Measurements from ENCODE around the gene NACC2.

The NACC2 gene

DNA sequence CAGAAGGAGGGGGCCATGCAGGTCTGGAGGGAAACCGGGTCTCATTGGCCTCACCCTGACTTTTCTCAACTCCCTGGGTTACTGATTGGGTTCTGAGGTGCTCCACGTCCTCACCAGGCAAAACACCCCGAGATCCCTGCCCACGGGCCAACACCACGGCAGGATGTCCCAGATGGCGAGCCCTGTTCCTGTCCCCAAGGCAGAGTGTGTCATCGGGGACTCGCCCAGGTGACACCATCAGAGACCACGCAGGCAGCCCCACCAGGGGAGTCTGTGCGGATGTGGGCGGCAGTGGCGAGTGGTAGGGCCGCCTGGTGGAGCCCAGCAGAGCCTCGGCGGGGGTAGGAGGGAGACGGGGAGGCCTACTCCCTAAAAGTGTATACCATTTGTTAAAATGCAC, 74.9 kb downstream of the NACC2 start:
- DNase-seq = no peak

- DNase-seq = no peak
Observed at GRCh38 chr9:136019681-136020060, 75.4 kb downstream of the NACC2 start.

DNA sequence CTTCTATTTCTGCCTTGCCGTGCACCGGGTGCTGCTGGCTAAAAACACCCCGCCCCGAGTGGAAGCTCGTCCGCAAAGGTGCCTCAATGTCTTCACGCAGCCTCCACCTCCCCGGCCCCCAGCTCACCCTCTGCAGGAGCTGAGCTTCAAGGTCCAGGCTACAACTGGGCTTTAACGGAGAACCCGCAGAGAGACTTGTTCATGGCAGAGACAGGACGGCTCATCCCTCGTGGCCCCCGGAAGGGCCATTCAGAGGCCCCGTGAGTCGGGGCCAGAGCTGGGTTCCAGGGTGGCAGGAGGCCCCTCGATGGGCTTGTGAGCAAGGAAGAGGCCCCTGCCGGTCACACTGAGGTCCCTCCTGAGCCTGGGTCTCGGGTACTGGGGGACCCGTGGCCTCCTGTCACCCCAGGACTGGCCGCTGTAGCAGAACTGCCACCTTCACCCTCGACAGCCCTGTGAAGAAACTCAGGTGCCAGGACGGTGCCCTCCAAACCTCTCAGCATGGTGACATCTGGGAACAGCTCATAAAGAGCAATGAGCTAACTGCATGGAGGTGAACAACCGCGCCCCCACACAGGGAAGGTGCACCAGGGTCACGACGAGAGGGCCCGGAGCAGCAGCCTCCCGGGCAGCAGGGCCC, 75.9 kb downstream of the NACC2 start:
- DNase-seq = no peak

DNA sequence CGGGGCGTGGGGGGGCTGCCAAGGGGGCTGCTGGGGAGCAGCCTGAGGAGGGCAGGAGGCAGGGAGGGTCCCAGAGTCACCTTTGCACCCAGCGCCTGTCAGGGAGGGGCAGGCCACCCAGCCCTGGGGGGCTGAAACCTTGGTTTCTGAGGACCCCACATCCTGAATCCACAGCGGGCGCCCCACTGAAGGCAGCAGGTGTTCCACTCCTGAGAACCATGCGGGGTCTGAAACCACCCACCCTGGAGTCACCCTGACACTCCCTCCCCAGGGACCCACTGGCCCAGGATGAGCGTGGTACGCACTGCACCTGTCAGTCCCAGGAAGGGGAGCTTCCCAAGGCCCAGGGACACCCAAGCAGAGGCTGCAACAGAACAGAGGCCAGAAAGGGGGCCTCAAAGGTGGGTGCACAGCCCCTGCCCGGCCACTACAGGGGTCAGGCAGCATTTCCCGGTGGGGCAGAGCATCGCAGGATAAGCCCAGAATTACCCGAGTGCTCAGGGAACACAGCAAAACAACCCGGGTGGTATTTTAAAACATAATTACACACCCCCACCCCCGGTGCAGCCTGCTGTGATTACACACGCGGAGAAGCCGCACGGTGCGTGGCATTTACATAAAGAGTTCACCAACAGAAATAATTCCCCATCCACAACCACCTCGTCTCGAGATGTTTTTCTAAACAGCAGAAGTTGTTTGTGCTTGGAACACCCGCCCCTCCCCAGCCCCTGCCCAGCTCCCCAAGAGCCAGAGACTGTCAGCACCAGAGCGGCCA, 76.6 kb downstream of the NACC2 start:
- no peak for DNase-seq

DNA sequence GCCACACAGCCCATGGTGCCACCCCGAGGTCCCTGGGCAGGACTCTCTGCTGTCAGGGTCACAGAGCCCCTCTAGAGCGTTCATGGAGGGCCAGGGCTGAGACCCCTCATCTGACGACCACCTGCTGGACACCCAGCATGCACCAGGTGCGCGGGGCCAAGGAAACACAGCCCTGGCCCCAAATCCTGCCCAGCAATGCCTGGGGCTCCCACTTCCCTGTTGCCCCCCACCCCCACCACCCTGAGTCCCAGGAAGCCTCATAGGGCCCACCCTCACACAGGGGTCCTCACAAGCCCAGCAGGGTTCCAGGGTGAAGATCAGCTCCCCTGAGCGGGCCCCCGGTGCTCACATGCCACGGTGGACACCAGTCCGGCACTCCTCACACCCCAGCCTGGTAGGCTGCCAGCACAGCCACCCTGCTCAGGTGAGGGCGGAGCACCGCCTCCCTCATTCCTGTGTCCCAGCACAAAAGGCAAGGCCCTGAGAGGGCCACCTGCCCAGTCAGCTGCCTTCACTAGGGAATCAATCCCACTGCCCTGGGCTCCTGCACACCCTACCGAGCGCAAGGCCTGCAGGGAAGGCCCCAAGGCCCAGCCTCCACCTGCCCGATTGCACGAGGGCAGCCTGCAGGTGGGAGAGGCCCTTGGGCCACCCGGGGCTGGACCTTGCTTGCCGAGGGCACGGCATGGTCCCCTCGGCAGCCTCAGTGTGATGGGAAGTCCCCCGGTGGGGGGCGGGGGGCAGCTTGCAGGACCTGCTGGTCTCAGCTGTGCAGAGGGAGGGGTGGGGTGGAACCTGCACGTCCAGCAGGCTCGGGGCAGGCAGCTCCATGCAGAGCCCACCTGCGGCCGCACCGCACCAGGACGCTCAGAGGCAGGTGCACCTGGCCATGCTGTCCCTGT, 77.5 kb downstream of the NACC2 start:
- DNase-seq = no peak

DNA sequence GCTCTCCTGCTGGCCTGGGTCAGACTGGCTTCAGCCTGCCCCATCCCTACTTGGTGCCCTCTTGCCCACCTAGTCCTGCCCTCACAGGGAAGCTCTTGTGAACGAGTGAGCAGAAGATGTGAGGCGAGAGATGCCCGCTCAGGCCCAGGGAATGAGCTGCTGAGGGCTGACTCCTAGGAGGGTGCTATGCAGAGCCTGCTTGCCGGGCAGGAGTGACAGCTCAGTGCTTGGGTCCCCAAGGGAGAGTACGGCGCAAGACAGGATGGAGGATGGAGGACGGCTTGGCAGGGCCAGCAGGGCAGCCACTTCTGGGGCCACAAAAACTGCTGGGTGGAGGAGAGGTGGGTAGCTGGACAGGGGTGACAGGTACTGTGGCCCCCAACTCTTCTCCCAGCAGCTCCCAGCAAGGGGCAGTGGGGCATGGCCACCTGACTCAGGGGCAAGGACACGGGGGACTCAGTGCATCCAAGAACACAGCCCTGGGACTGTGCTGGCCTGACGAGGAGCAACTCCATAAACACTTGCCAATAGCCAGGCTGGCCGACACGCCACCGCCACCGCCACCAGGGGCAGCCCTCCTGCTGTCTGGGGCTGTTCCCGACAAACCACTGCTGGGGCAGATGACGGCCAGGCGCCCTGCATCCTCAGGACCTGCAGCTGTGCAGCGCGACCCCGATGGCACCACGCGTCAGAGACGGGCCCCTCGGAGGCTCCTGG, 78.4 kb downstream of the NACC2 start:
- DNase-seq = no peak

GRCh38 chr9:136015656-136016571, 79.2 kb downstream of the NACC2 start:
- no peak for DNase-seq

DNA sequence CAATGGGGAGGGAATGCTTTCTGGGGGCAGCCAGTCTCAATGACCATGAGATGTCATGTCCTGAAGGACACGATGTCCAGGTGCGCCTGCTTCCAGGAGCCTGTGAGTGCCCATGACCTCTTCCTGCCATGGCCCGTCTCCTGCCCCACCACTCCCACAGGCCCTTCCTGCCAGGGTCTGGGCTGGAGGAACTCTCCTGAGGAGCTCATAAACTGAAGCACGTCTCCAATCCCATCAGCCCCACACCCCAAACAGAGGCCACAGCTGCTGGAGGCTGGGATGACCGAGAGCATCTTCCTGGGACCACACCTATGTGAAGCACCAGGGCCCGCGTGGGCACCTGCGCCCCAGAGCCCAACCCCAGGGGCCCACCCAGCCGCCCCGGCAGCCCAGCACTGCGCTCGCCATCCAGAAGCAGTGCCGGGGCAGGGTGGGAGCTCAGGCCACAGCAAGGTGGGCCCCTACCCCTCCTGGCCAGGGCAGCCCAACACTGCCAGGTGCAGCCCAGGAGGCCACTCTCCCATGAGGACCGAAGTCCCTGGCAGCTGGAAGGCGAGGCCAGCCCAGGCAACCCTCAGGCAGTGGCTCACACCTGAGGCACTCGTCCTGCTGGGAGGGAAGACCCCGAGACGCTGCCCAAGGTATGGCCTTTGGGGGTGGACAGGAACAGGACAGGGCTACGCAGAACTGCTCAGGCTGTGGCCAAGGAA, 80.0 kb downstream of the NACC2 start:
- DNase-seq = no peak

GRCh38 chr9:136014147-136014923, 80.8 kb downstream of the NACC2 start:
- no peak for DNase-seq

- DNase-seq = no peak
Observed at GRCh38 chr9:136013524-136014034, 81.5 kb downstream of the NACC2 start.

GRCh38 chr9:136013116-136013515, 82.0 kb downstream of the NACC2 start:
- DNase-seq = no peak

DNA sequence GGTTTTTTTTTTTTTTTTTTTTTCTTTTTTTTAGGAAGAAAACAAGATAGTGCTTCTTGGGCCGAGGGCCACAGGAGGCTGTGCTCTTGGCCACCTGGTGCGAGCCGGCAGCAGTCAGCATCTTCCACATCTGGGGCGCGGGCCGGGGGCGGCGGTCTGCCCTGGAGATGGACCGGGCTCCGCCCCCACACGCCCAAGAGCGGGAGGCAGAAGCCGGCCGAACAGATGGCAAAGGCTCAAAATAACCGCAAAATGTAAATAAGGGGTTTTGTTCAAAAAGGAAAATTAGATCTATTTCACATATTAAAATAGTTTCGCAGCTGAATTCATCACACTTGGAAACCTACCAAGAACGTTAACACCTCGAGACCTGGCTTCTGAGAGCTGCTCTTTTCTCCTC, 82.4 kb downstream of the NACC2 start:
- DNase-seq = no peak

- no peak for DNase-seq
Observed at GRCh38 chr9:136011703-136012496, 83.2 kb downstream of the NACC2 start.

- no peak for DNase-seq
Observed at GRCh38 chr9:136011376-136011702, 83.8 kb downstream of the NACC2 start.

GRCh38 chr9:136010615-136011361, 84.3 kb downstream of the NACC2 start:
- no peak for DNase-seq

DNA sequence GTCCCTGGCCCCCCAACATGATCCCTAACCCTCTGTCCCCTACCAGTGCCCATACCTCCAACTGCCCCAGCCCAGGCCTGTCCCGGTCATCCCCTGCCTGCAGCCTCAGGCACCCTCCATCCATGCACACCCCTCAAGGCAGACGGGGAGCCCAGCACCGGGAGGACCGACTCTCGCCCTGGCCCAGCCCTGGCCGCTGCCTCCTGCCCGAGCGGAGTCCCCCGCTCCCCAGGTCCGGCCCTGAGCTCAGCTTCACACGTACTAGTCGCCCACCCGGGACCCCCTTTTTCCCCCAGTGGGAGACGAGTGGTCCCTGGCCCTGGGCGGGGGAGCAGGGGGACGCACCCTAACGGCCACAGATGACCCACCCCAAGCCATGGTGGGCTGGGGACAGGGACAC, 84.9 kb downstream of the NACC2 start:
- DNase-seq = no peak

- no peak for DNase-seq
Observed at GRCh38 chr9:136009516-136009915, 85.6 kb downstream of the NACC2 start.

DNA sequence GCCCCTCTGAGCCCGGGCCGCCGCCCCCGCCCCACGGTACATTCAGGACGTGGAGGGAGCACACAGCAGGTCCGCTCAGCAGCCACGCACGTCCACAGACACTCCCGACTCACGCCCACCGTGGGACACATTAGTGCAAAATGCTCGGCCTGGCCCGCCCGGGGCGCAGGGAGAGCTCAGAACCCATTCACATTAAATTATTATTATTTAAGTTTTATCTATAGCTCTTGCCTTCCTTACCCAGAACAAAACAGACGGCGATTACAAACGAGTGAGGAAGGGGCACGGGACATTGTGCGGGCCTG, 86.4 kb downstream of the NACC2 start:
- DNase-seq = no peak
